H9 (cell line): ENCODE data around the gene TEX52. TPM values are rescaled to one million over a fixed set of nuclear protein-coding genes. Genes with fewer than 3 reads are reported as not detected.
"Not testable (repeated sequence)": the region's sequence is repeated elsewhere in the genome, so short reads cannot be mapped to it uniquely, and the experiment has no call there.

Source experiments
- DNase-seq: peaks from one replicate; pipeline ENCODE4 v3.0.0-alpha.2; 2017
- H2AFZ ChIP-seq: one replicate; pipeline ENCODE4 v1.6.1; 2013; ENCODE audit warnings: mild to moderate bottlenecking, low read length, control low read depth, moderate library complexity
- H2AK5ac ChIP-seq: 2 replicates; pipeline ENCODE4 v1.6.1; 2013; ENCODE audit warnings: low read length, control low read depth, mixed read lengths; ENCODE audit not compliant: insufficient read length
- H2BK120ac ChIP-seq: one replicate; pipeline ENCODE4 v1.6.1; 2013; ENCODE audit warnings: low read depth, mild to moderate bottlenecking, low read length, control low read depth, inconsistent platforms; ENCODE audit not compliant: poor library complexity, severe bottlenecking
- H2BK12ac ChIP-seq: 2 replicates; pipeline ENCODE4 v1.6.1; 2013; ENCODE audit warnings: low read length, control low read depth, mixed read lengths, low read depth; ENCODE audit not compliant: insufficient read length
- H2BK15ac ChIP-seq: 2 replicates; pipeline ENCODE4 v1.6.1; 2013; ENCODE audit warnings: low read depth, low read length, control low read depth
- H2BK20ac ChIP-seq: one replicate; pipeline ENCODE4 v1.6.1; 2013; ENCODE audit warnings: low read depth, mild to moderate bottlenecking, low read length, control low read depth, inconsistent platforms; ENCODE audit not compliant: poor library complexity, severe bottlenecking
- H2BK5ac ChIP-seq: 2 replicates; pipeline ENCODE4 v1.6.1; 2013; ENCODE audit warnings: low read length, control low read depth, mixed read lengths; ENCODE audit not compliant: insufficient read length
- H3K14ac ChIP-seq: 2 replicates; pipeline ENCODE4 v1.6.1; 2013; ENCODE audit warnings: low read length, control low read depth; ENCODE audit not compliant: insufficient read depth
- H3K18ac ChIP-seq: 2 replicates; pipeline ENCODE4 v1.6.1; 2013; ENCODE audit warnings: low read depth, mild to moderate bottlenecking, mixed read lengths, low read length, control low read depth; ENCODE audit not compliant: insufficient read length
- H3K23ac ChIP-seq: 2 replicates; pipeline ENCODE4 v1.6.1; 2013; ENCODE audit warnings: low read length, control low read depth, mixed read lengths, low read depth; ENCODE audit not compliant: insufficient read length
- H3K23me2 ChIP-seq: 2 replicates; pipeline ENCODE4 v1.6.1; 2013; ENCODE audit warnings: low read depth, mild to moderate bottlenecking, mixed read lengths, low read length, control low read depth; ENCODE audit not compliant: insufficient read length, poor library complexity, severe bottlenecking
- H3K27ac ChIP-seq: 2 replicates; pipeline ENCODE4 v1.5.1; 2013; ENCODE audit warnings: low read length, control low read depth, mixed read lengths, low read depth; ENCODE audit not compliant: insufficient read length
- H3K27me3 ChIP-seq: 2 replicates; pipeline ENCODE4 v1.6.1; 2013; ENCODE audit warnings: low read length, control low read depth, inconsistent platforms; ENCODE audit not compliant: insufficient read depth
- H3K4ac ChIP-seq: 2 replicates; pipeline ENCODE4 v1.6.1; 2013; ENCODE audit warnings: low read depth, mild to moderate bottlenecking, control low read depth, inconsistent platforms, low read length, moderate library complexity
- H3K4me1 ChIP-seq: 2 replicates; pipeline ENCODE4 v1.6.1; 2013; ENCODE audit warnings: low read length, control low read depth, inconsistent platforms; ENCODE audit not compliant: insufficient read depth
- H3K4me2 ChIP-seq: 2 replicates; pipeline ENCODE4 v1.6.1; 2013; ENCODE audit warnings: low read length, control low read depth, mixed read lengths; ENCODE audit not compliant: insufficient read length, insufficient read depth
- H3K56ac ChIP-seq: 2 replicates; pipeline ENCODE4 v1.6.1; 2013; ENCODE audit warnings: low read depth, mild to moderate bottlenecking, mixed read lengths, low read length, control low read depth; ENCODE audit not compliant: insufficient read length
- H3K79me1 ChIP-seq: 2 replicates; pipeline ENCODE4 v1.6.1; 2013; ENCODE audit warnings: low read depth, mild to moderate bottlenecking, moderate library complexity, low read length, control low read depth, inconsistent platforms; ENCODE audit not compliant: insufficient read depth, poor library complexity, severe bottlenecking
- H3K79me2 ChIP-seq: 2 replicates; pipeline ENCODE4 v1.6.1; 2013; ENCODE audit warnings: low read length, control low read depth, inconsistent platforms; ENCODE audit not compliant: insufficient read depth
- H3K9ac ChIP-seq: 2 replicates; pipeline ENCODE4 v1.6.1; 2013; ENCODE audit warnings: low read length, control low read depth, mixed read lengths; ENCODE audit not compliant: insufficient read length; ENCODE audit errors: extremely low read depth
- H3K9me3 ChIP-seq: one replicate; pipeline ENCODE4 v1.6.1; 2013; ENCODE audit warnings: low read depth, low read length, inconsistent platforms; ENCODE audit not compliant: control insufficient read depth
- H3T11ph ChIP-seq: one replicate; pipeline ENCODE4 v1.6.1; 2013; ENCODE audit warnings: mild to moderate bottlenecking, low read length, control low read depth, inconsistent platforms
- H4K20me1 ChIP-seq: one replicate; pipeline ENCODE4 v1.6.1; 2013; ENCODE audit not compliant: control insufficient read depth, insufficient read length, insufficient read depth
- H4K5ac ChIP-seq: 2 replicates; pipeline ENCODE4 v1.6.1; 2013; ENCODE audit warnings: low read depth, mild to moderate bottlenecking, mixed read lengths, low read length, control low read depth; ENCODE audit not compliant: insufficient read length
- H4K8ac ChIP-seq: replicated peaks from 2 replicates; pipeline ENCODE4 v1.6.1; 2013; ENCODE audit warnings: low read length, control low read depth, mixed read lengths, low read depth; ENCODE audit not compliant: insufficient read length
- H4K91ac ChIP-seq: 2 replicates; pipeline ENCODE4 v1.6.1; 2013; ENCODE audit warnings: low read depth, mild to moderate bottlenecking, moderate library complexity, mixed read lengths, low read length, control low read depth; ENCODE audit not compliant: insufficient read length
- H3K27ac Mint-ChIP-seq, 3 experiments: 2 replicates in 2 of 3; 3 replicates in 1 of 3; pipeline ENCODE4 v1.8.0; 2020 to 2021; ENCODE audit warnings: mixed read lengths in 3 of 3, mild to moderate bottlenecking in 1 of 3, moderate library complexity in 1 of 3
- H3K27me3 Mint-ChIP-seq: 2 replicates; pipeline ENCODE4 v1.8.0; 2021; ENCODE audit warnings: low read depth, mild to moderate bottlenecking, moderate library complexity, mixed read lengths
- H3K36me3 Mint-ChIP-seq, 3 experiments: 2 replicates in 2 of 3; 3 replicates in 1 of 3; pipeline ENCODE4 v1.8.0; 2020 to 2021; ENCODE audit warnings: low read depth in 3 of 3, mixed read lengths in 3 of 3; ENCODE audit not compliant: insufficient read depth in 1 of 3
- H3K4me1 Mint-ChIP-seq, 2 experiments: 2 replicates each; pipeline ENCODE4 v1.8.0; 2020; ENCODE audit warnings: mixed read lengths in 2 of 2
- H3K4me3 Mint-ChIP-seq, 2 experiments: 2 replicates in 1 of 2; 3 replicates in 1 of 2; pipeline ENCODE4 v1.8.0; 2020 to 2021; ENCODE audit warnings: mild to moderate bottlenecking in 2 of 2, mixed read lengths in 2 of 2, moderate library complexity in 1 of 2
- H3K9me3 Mint-ChIP-seq, 2 experiments: 2 replicates in 1 of 2; 3 replicates in 1 of 2; pipeline ENCODE4 v1.8.0; 2020; ENCODE audit warnings: mild to moderate bottlenecking in 2 of 2, mixed read lengths in 2 of 2, moderate library complexity in 1 of 2
- WGBS: extraction: QIAGEN DNeasy Blood & Tissue Kit; methylation state at CpG from one replicate; pipeline ENCODE4 v1.1.7; 2013; ENCODE audit warnings: missing lambda C conversion rate, low lambda C conversion rate, mixed read lengths; ENCODE audit not compliant: insufficient read length; ENCODE audit errors: extremely low coverage; 5-methylcytosine and 5-hydroxymethylcytosine counted together
- total RNA-seq: library from RNA; stranded (reverse); gene quantifications from 2 replicates; pipeline ENCODE4 v1.2.1, GENCODE V29; 2021
- TF ChIP-seq, protein P1 (sequence below): fragments of 200-600 bp; sonication (generic); conservative IDR thresholded peaks from 3 replicates; pipeline ENCODE4 v1.8.0; 2021; ENCODE audit warnings: antibody characterized with exemption, mild to moderate bottlenecking

The TEX52 gene
- total RNA-seq, 1 experiment from 2014 or later: 0.20 TPM

DNA sequence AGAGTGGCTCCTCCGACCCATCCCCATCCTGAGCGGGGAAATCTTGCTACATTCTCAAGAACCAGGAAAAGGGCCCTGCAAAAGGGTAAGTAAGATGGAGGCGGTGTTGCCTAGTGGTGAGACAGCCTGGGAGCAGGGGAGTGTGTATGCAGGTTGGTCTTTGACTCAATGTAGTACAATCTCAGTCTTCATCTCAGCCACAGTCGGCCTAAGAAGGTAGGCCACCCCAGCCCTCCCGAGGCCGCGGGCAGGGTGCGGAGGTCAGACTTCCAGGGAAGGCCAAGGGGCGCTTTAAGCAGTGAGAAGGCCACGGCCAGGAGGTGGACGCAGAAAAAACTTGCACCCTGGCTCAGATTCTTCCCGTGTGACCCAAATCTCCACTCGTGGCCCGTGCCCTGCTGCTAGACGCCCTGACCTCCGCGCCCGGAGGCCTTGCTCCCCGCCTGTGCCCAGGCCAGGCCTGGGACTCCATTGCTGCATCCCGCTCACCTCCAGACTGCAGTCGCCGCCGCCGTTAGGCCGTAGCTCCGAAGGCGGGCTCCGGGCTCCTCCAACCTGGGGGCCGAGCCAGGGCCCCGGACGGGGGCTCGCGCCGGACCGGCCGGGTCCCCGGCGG, 19.7 kb upstream of the TEX52 start:
- Histone ChIP-seq H2BK12ac (no peak overlapping the region), H2AFZ (no peak overlapping the region), H3T11ph (no peak overlapping the region), H2BK120ac (no peak overlapping the region), H2BK15ac (no peak overlapping the region), H3K79me2 (peaks cover 7% of the 10 kb centered on the region; the same call in 1 of the 2 replicates), H3K4ac (no peak overlapping the region), H3K9ac (peak overlapping the region; percentile 54), H4K91ac (no peak overlapping the region), H3K18ac (no peak overlapping the region), H3K27me3 (no peaks in the 10 kb centered on the region), H3K23ac (no peak overlapping the region), H2BK5ac (no peak overlapping the region), H4K5ac (no peak overlapping the region), H3K79me1 (no peaks in the 10 kb centered on the region), H3K9me3 (no peaks in the 10 kb centered on the region), H3K23me2 (peaks cover 14% of the 10 kb centered on the region), H3K56ac (no peak overlapping the region), H3K4me1 (no peaks in the 10 kb centered on the region), H4K8ac (no peak overlapping the region), H3K27ac (no peak overlapping the region), H4K20me1 (no peaks in the 10 kb centered on the region), H2AK5ac (no peak overlapping the region), H3K4me2 (peak overlapping the region; percentile 79), H2BK20ac (no peak overlapping the region), H3K14ac (peak overlapping the region; percentile 36)
- peak overlapping the region; percentile 78 to 94 for H3K4me3 Mint-ChIP-seq
- TF ChIP-seq, protein P1, sequence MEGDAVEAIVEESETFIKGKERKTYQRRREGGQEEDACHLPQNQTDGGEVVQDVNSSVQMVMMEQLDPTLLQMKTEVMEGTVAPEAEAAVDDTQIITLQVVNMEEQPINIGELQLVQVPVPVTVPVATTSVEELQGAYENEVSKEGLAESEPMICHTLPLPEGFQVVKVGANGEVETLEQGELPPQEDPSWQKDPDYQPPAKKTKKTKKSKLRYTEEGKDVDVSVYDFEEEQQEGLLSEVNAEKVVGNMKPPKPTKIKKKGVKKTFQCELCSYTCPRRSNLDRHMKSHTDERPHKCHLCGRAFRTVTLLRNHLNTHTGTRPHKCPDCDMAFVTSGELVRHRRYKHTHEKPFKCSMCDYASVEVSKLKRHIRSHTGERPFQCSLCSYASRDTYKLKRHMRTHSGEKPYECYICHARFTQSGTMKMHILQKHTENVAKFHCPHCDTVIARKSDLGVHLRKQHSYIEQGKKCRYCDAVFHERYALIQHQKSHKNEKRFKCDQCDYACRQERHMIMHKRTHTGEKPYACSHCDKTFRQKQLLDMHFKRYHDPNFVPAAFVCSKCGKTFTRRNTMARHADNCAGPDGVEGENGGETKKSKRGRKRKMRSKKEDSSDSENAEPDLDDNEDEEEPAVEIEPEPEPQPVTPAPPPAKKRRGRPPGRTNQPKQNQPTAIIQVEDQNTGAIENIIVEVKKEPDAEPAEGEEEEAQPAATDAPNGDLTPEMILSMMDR: no peak
- DNase-seq: no peak
- no CpG with 5 or more reads among the region's 38 CpGs for WGBS
- peak overlapping the region; percentile 22 to 91 (median 89) for H3K27ac Mint-ChIP-seq
- H3K27me3 Mint-ChIP-seq: no peaks in the 10 kb centered on the region
- H3K4me1 Mint-ChIP-seq: peaks cover 22 to 25% of the 10 kb centered on the region in 2 experiments
- H3K9me3 Mint-ChIP-seq: 0 out of 5 replicates have a peak, but pooled peaks cover 0 to 2% of the 10 kb centered on the region in 2 experiments
- peaks cover 30 to 43% (median 32%) of the 10 kb centered on the region in 3 experiments for H3K36me3 Mint-ChIP-seq

DNA sequence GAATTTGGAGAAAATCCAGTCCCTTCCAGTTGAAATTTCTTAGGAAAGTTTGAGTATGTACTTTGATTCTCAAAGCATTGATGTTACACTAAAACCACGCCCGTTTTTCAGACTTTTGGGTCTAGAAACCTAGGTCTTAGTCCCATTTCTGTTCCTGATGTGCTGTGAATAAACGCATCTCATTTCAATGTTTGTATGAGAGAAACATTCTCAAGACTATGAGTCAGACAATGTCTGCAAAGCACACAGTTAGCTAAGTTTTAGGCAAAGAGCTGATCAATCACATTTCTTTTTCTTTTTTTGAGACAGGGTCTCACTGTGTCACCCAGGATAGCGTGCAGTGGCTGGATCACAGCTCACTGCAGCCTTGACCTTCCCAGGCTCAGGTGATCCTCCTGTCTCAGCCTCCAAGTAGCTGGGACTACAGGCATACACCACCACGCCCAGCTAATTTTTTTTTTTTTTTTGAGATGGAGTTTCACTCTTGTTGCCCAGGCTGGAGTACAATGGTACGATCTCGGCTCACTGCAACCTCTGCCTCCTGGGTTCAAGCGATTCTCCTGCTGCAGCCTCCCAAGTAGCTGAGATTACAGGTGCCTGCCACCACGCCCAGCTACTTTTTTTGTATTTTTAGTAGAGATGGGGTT, 12.3 kb upstream of the TEX52 start:
- not testable (repeated sequence) for H2BK5ac ChIP-seq, H3K4me1 Mint-ChIP-seq, H3K79me2 ChIP-seq, H3K23ac ChIP-seq, H3K4me3 Mint-ChIP-seq, H3K27me3 Mint-ChIP-seq, H3K18ac ChIP-seq, H3K27ac Mint-ChIP-seq, H3K79me1 ChIP-seq, H2BK12ac ChIP-seq, DNase-seq, H2BK20ac ChIP-seq, H4K20me1 ChIP-seq, H4K8ac ChIP-seq, H3T11ph ChIP-seq, H3K27me3 ChIP-seq, H3K9ac ChIP-seq, H3K23me2 ChIP-seq, H4K91ac ChIP-seq, H2BK15ac ChIP-seq, H2AFZ ChIP-seq, H3K4me1 ChIP-seq, H4K5ac ChIP-seq, H3K4ac ChIP-seq, H3K9me3 Mint-ChIP-seq, H2BK120ac ChIP-seq, H2AK5ac ChIP-seq, H3K27ac ChIP-seq, H3K9me3 ChIP-seq, H3K56ac ChIP-seq, H3K4me2 ChIP-seq, H3K14ac ChIP-seq
- H3K36me3 Mint-ChIP-seq: peaks cover 49 to 84% (median 68%) of the 10 kb centered on the region in 3 experiments; a peak in 6 of 7 replicates
- no CpG with 5 or more reads among the region's 9 CpGs for WGBS
